Stimulated activated CD8-positive, alpha-beta memory T cell treated with anti-CD3 and anti-CD28 coated beads, Interleukin-15, amount 100 ng/mL, for 4 hours (primary cell): Measurements from ENCODE around the gene PTGER4.
"Not testable (repeated sequence)": the region's sequence is repeated elsewhere in the genome, so short reads cannot be mapped to it uniquely, and the experiment has no call there.

Experiments
- DNase-seq, 2 donors: peaks; one replicate each; pipeline ENCODE4 v3.0.0-alpha.2; 2020; ENCODE audit warnings: low read depth in 2 of 2

PTGER4 gene

DNA sequence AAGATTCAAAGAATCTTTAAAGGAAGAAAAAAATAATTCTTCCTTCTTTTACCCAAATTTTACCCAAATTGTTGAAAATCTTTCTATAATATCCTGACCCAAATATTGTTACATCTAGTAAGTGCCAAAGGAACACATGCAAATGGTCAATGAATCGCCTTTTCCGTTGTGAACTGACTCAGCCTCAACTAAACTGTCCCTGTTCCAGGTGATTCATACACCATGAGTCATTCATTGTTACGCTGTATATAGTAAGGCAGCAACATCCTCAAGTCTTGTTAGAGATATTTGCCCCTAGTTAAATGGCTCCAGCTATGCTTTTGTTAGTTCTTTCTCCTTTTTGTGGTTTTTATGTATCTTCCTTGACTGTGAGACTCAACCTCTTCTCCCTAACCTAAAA is 9.7 kb downstream of the PTGER4 start:
- no peak for DNase-seq

DNA sequence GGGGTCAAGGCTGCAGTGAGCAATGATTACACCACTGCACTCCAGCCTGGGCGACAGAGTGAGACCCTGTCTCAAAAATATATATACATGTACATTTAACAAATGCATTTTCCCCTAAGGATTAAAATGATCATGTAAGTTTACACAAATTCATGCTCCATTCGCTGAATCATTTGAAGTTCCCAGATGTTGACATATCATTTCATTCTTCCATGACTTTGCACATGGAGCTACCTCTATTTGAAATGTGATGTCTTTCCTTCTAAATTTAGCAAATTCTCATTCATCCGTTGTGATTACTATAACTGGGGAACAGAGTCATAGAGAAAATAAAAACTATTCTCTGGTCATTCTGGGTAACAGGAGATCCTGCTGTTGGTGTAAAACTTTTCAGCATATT is 10.6 kb downstream of the PTGER4 start:
- no peak for DNase-seq

- DNase-seq: no peak
Observed at GRCh38 chr5:40691894-40692293, 12.2 kb downstream of the PTGER4 start.

GRCh38 chr5:40694433-40694832 is 14.7 kb downstream of the PTGER4 start:
- DNase-seq: no peak

DNA sequence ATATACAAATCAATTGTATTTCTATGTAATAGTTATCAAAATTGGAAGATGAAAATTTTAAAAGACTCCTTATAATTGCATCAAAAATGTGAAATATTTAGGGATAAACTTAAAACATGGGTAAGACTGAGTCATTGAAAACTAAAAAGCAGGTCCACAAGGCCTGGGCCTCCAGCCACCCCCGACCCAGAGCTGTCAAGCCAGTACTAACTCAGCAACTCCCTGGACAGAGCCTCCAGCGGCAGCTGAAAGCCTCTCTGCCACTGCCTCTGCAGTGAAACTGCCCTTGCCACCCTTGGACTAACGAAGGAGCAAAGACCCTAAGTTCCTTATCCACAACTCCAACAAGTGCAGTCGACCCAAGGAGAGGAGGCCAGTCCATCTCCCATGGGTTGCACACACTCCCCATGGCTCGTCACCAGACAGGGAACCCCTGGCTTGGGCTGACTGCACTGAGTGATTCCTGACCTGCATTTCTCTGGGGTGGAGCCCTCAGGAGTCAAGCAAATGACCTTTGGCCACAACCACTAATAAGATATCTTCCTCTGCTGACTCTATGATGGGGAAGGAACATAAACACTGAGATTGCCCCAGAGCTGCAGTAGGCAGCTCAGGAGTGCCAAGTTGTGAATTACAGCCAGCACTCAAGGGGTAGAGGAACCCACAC is 20.5 kb downstream of the PTGER4 start:
- DNase-seq: no peak

GRCh38 chr5:40702027-40702426 is 22.3 kb downstream of the PTGER4 start:
- DNase-seq: not testable (repeated sequence)

- DNase-seq: not testable (repeated sequence)
Observed at GRCh38 chr5:40705484-40705883, 25.8 kb downstream of the PTGER4 start.

- DNase-seq: not testable (repeated sequence)
Observed at GRCh38 chr5:40710575-40710974, 30.9 kb downstream of the PTGER4 start.

DNA sequence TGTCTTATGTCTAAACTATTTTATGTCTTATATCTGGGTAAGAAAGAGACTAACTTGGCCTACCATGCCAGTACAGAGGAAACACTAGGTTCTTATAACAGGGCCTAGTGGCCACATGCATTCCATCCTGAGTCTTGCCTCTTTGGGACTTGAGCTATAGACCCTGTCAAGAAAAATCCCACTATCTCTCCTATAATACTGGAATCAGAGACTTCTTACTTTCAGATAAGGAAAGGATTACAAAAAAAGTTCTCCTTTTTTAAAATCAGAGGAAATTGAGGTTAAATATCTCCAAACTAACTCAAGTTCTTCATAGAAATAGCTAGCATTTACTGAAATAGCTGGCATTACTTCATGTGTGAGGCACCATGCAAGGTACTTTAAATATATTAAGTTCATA is 34.3 kb downstream of the PTGER4 start:
- DNase-seq: no peak

- DNase-seq: no peak
Observed at GRCh38 chr5:40716000-40716399, 36.3 kb downstream of the PTGER4 start.

DNA sequence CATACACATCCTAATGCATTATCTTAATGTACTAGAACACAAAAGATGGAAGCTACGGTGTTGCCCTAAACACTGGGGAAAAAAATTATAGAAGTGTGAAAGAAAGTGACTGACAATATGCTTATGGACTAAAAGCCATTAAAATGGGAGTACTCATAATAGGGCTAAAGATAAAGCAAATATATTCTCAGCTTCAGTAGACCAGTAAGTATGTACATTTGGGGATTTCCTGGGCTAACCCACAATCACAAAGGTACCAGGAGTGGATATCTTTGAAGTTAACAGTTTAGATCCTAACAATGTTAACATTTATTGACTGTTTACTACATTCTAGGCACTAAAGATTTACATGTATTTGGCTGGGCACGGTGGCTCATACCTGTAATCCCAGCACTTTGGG is 36.9 kb downstream of the PTGER4 start:
- DNase-seq: no peak

DNA sequence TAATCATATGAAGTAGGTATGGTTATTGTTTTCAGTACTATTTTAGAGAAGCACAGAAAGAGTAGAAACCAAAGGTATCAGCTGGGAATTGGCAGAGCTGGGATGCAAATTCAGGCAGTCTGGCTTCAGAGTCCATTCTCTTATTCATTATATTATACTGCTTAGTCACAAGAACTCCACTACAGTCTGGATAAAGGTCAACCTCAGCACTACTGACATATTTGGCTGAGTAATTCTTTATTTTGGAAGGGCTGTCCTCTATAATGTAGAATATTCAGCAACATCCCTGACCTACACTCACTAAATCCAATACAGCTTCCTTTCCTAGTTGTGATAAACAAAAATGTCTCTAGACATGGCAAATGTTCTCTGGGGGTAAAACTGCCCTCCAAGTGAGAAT is 37.6 kb downstream of the PTGER4 start:
- no peak for DNase-seq

GRCh38 chr5:40720069-40720468 is 40.4 kb downstream of the PTGER4 start:
- DNase-seq: no peak

GRCh38 chr5:40722497-40722911 is 42.8 kb downstream of the PTGER4 start:
- DNase-seq: not testable (repeated sequence)

GRCh38 chr5:40733434-40733833 is 53.7 kb downstream of the PTGER4 start:
- DNase-seq: no peak

- DNase-seq: no peak
Observed at GRCh38 chr5:40733879-40734563, 54.3 kb downstream of the PTGER4 start.

- DNase-seq: no peak
Observed at GRCh38 chr5:40734986-40735385, 55.3 kb downstream of the PTGER4 start.

GRCh38 chr5:40735609-40736008 is 55.9 kb downstream of the PTGER4 start:
- DNase-seq: no peak

DNA sequence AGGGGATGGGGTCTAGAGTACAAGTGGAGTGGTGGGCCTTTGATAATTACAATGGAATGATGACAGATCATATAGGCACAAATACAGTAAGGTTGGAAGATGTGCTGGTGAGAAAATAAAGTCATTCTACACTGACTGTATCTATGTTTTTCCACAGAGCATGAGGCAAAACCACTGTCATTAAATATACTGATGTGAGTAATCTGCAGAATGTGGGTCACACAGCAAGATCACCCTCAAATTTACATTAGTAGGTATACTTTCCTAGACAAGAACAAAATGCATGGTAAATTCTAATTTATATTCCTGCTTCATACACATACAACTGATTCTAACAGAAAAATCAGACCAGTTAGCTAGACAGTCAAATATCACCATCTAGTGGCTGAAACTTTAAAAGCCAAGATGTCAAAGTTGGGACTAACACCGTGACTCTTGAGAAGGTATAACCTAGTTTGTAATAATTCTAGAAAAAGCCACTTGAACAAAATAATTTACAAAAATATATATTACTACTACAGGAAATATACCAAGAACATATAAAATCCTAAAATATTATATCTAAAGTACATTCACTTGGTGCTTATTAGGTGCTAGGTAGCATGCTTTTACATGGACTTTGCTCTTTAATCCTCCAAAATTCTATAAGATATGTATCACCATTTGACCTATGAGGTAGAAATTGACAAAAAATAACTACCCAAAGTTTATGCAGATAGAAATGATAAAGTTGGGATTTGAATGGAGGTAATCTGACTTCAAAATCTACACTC is 56.6 kb downstream of the PTGER4 start:
- no peak for DNase-seq

- no peak for DNase-seq
Observed at GRCh38 chr5:40738502-40738901, 58.8 kb downstream of the PTGER4 start.
